SK-N-SH (cell line): ENCODE measurements around the gene MAP2K5.

Experiments
- CTCF ChIP-seq: fragments of 200-600 bp; sonication (generic); IDR thresholded peaks from 2 replicates; pipeline ENCODE4 v1.6.1; 2017; ENCODE audit warnings: antibody characterized with exemption, mild to moderate bottlenecking, moderate library complexity
- EP300 ChIP-seq, 2 experiments: IDR thresholded peaks; 2 replicates each; pipeline versions ENCODE4 v1.4.0 to v1.6.1; 2012; ENCODE audit warnings: borderline replicate concordance in 1 of 2, low read depth in 1 of 2, low read length in 1 of 2
- EZH2phosphoT487 ChIP-seq: fragments of 200-600 bp; sonication (generic); IDR thresholded peaks from 2 replicates; pipeline ENCODE4 v1.6.1; 2017; ENCODE audit warnings: low read depth, mixed run types, mild to moderate bottlenecking, antibody characterized with exemption, moderate library complexity, borderline replicate concordance
- FOXJ3 ChIP-seq: sonication (generic); formaldehyde crosslinking; IDR thresholded peaks from 2 replicates; pipeline ENCODE4 v1.5.1; 2020; ENCODE audit warnings: mild to moderate bottlenecking, missing genetic modification reagents
- JUND ChIP-seq: IDR thresholded peaks from 2 replicates; pipeline ENCODE4 v1.4.0; 2012
- RAD21 ChIP-seq: IDR thresholded peaks from 2 replicates; pipeline ENCODE4 v1.6.1; 2012; ENCODE audit warnings: mild to moderate bottlenecking, low read length
- REST ChIP-seq: IDR thresholded peaks from 2 replicates; pipeline ENCODE4 v1.6.1; 2012; ENCODE audit warnings: mild to moderate bottlenecking, low read depth, low read length, moderate library complexity
- RFX5 ChIP-seq: IDR thresholded peaks from 2 replicates; pipeline ENCODE4 v1.6.1; 2012; ENCODE audit warnings: mild to moderate bottlenecking, improper control_type of control experiment, low read length
- SMC3 ChIP-seq: IDR thresholded peaks from 2 replicates; pipeline ENCODE4 v1.6.1; 2012; ENCODE audit warnings: low read depth, low read length, improper control_type of control experiment
- TAF1 ChIP-seq: IDR thresholded peaks from 2 replicates; pipeline ENCODE4 v1.6.1; 2012; ENCODE audit warnings: low read depth, mild to moderate bottlenecking, low read length, moderate library complexity, borderline replicate concordance
- USF1 ChIP-seq: IDR thresholded peaks from 2 replicates; pipeline ENCODE4 v1.4.0; 2012; ENCODE audit warnings: low read depth, borderline replicate concordance
- USF2 ChIP-seq: fragments of 150-350 bp; IDR thresholded peaks from 2 replicates; pipeline ENCODE4 v1.6.1; 2017; ENCODE audit warnings: antibody characterized with exemption, low read length, low read depth, borderline replicate concordance
- YY1 ChIP-seq: IDR thresholded peaks from 2 replicates; pipeline ENCODE4 v1.4.0; 2012; ENCODE audit warnings: low read depth, mild to moderate bottlenecking

- no peak for TF ChIP-seq EZH2phosphoT487
- TF ChIP-seq CTCF: no peak
- no peak for TF ChIP-seq SMC3
- TF ChIP-seq EP300 (IDR thresholded peaks at IDR 0.05; ENCODE audit: borderline replicate concordance in 1 of 2, low read depth in 1 of 2, low read length in 1 of 2): no peak
- TF ChIP-seq RAD21: no peak
- TF ChIP-seq TAF1: no peak
- no peak for TF ChIP-seq JUND
- TF ChIP-seq FOXJ3: no peak
- no peak for TF ChIP-seq REST
- no peak for TF ChIP-seq YY1
- no peak for TF ChIP-seq RFX5
- no peak for TF ChIP-seq USF1
- TF ChIP-seq USF2: no peak
Measured at GRCh38 chr15:67717776-67718175, 175.3 kb downstream of the MAP2K5 start.
